GM13976 (cell line): Measurements from ENCODE around the gene SGPP2.

Experiments used
- DNase-seq: peaks from one replicate; pipeline ENCODE4 v3.0.0; 2012; ENCODE audit warnings: low spot score
- CTCF ChIP-seq: IDR thresholded peaks from 2 replicates; pipeline ENCODE4 v1.5.1; 2012; ENCODE audit warnings: borderline replicate concordance, mild to moderate bottlenecking; ENCODE audit not compliant: insufficient read depth; ENCODE audit errors: extremely low read depth, missing control alignments, control extremely low read depth
- in situ Hi-C: fragments of 300-500 bp; cut with MboI; formaldehyde crosslinking; loops from one replicate; pipeline ENCODE4 v1.12.0; 2022; ENCODE audit warnings: low sequenced_read_pairs, mixed read lengths, inconsistent platforms; ENCODE audit not compliant: unreplicated experiment

The SGPP2 gene

GRCh38 chr2:222494104-222494739, 69.9 kb downstream of the SGPP2 start:
- DNase-seq, result no peak
- in situ Hi-C loops, result no loop called here
- TF ChIP-seq CTCF, result no peak

GRCh38 chr2:222495388-222495787, 71.0 kb downstream of the SGPP2 start:
- no peak for DNase-seq
- in situ Hi-C loops, result no loop called here
- TF ChIP-seq CTCF, result no peak

- no peak for TF ChIP-seq CTCF
- in situ Hi-C loops, result no loop called here
Measured at GRCh38 chr2:222499226-222499625, 74.9 kb downstream of the SGPP2 start.

GRCh38 chr2:222504191-222504590, 79.8 kb downstream of the SGPP2 start:
- in situ Hi-C loops, result no loop called here
- no peak for DNase-seq
- no peak for TF ChIP-seq CTCF

More at GRCh38 chr2:222499226-222499625, 74.9 kb downstream of the SGPP2 start:
- DNase-seq, result no peak

- TF ChIP-seq CTCF, result no peak
- DNase-seq, result peak; percentile 35
Measured at GRCh38 chr2:222504719-222505118, 80.4 kb downstream of the SGPP2 start.

GRCh38 chr2:222506230-222506935, 82.0 kb downstream of the SGPP2 start:
- no peak for DNase-seq
- in situ Hi-C loops, result no loop called here
- TF ChIP-seq CTCF, result no peak

More at GRCh38 chr2:222504719-222505118, 80.4 kb downstream of the SGPP2 start:
- in situ Hi-C loops, result no loop called here

- in situ Hi-C loops, result no loop called here
Measured at GRCh38 chr2:222514901-222515300, 90.6 kb downstream of the SGPP2 start.

More at GRCh38 chr2:222514901-222515300, 90.6 kb downstream of the SGPP2 start:
- TF ChIP-seq CTCF, result no peak
- no peak for DNase-seq
